Mesothelial cell of epicardium (in vitro differentiated cells): ENCODE measurements around the gene C17orf78. TPM values are rescaled to one million over a fixed set of nuclear protein-coding genes. Genes with fewer than 3 reads are reported as not detected.

ENCODE experiments used
- DNase-seq, 2 experiments: peaks; one replicate each; pipeline ENCODE4 v3.0.0; 2021; ENCODE audit warnings: low spot score in 2 of 2; ENCODE audit not compliant: unreplicated experiment in 2 of 2
- H3K27ac Mint-ChIP-seq: 2 replicates; pipeline ENCODE4 v1.8.0; 2021; ENCODE audit warnings: mixed read lengths
- H3K27me3 Mint-ChIP-seq: 2 replicates; pipeline ENCODE4 v1.8.0; 2021; ENCODE audit warnings: low read depth, mixed read lengths
- H3K36me3 Mint-ChIP-seq: 2 replicates; pipeline ENCODE4 v1.8.0; 2021; ENCODE audit warnings: mixed read lengths
- H3K4me1 Mint-ChIP-seq: 2 replicates; pipeline ENCODE4 v1.8.0; 2021; ENCODE audit warnings: mixed read lengths
- H3K4me3 Mint-ChIP-seq: 2 replicates; pipeline ENCODE4 v1.8.0; 2021; ENCODE audit warnings: mild to moderate bottlenecking, moderate library complexity, mixed read lengths
- H3K9me3 Mint-ChIP-seq: 2 replicates; pipeline ENCODE4 v1.8.0; 2021; ENCODE audit warnings: mixed read lengths
- CTCF ChIP-seq: fragments of 200-600 bp; sonication (generic); IDR thresholded peaks from one replicate; pipeline ENCODE4 v1.5.0; 2021; ENCODE audit warnings: antibody characterized with exemption; ENCODE audit not compliant: unreplicated experiment
- total RNA-seq: library from RNA; stranded (reverse); gene quantifications from 3 replicates; pipeline ENCODE4 v1.2.1, GENCODE V29; 2021

The C17orf78 gene
- total RNA-seq, 1 donor from 2014 or later: not detected

GRCh38 chr17:37382056-37382455 lies 6.3 kb downstream of the C17orf78 start:
- no peak overlapping the region for H3K27ac Mint-ChIP-seq
- no peak overlapping the region for H3K4me3 Mint-ChIP-seq
- no peak for DNase-seq
- no peak for TF ChIP-seq CTCF
- H3K4me1 Mint-ChIP-seq: peaks cover 2% of the 10 kb centered on the region
- no peaks in the 10 kb centered on the region for H3K9me3 Mint-ChIP-seq
- no peaks in the 10 kb centered on the region for H3K36me3 Mint-ChIP-seq
- H3K27me3 Mint-ChIP-seq: no peaks in the 10 kb centered on the region

GRCh38 chr17:37384560-37385149 lies 8.9 kb downstream of the C17orf78 start:
- no peak for TF ChIP-seq CTCF
- H3K27me3 Mint-ChIP-seq: no peaks in the 10 kb centered on the region
- no peaks in the 10 kb centered on the region for H3K9me3 Mint-ChIP-seq
- peaks cover 2% of the 10 kb centered on the region for H3K4me1 Mint-ChIP-seq
- no peaks in the 10 kb centered on the region for H3K36me3 Mint-ChIP-seq
- no peak overlapping the region for H3K4me3 Mint-ChIP-seq
- no peak overlapping the region for H3K27ac Mint-ChIP-seq
- no peak for DNase-seq

GRCh38 chr17:37385474-37385990 lies 9.7 kb downstream of the C17orf78 start:
- Mint-ChIP-seq H3K4me1 (peaks cover 2% of the 10 kb centered on the region), H3K4me3 (no peak overlapping the region), H3K36me3 (no peaks in the 10 kb centered on the region), H3K9me3 (no peaks in the 10 kb centered on the region), H3K27ac (no peak overlapping the region), H3K27me3 (no peaks in the 10 kb centered on the region)
- DNase-seq: no peak
- TF ChIP-seq CTCF: no peak

- Mint-ChIP-seq H3K27me3 (no peaks in the 10 kb centered on the region), H3K4me1 (peaks cover 6% of the 10 kb centered on the region), H3K27ac (no peak overlapping the region), H3K4me3 (no peak overlapping the region), H3K9me3 (no peaks in the 10 kb centered on the region), H3K36me3 (no peaks in the 10 kb centered on the region)
- no peak for TF ChIP-seq CTCF
- DNase-seq: no peak
Observed at GRCh38 chr17:37386462-37386861, 10.7 kb downstream of the C17orf78 start.

GRCh38 chr17:37388266-37388665 lies 12.5 kb downstream of the C17orf78 start:
- Mint-ChIP-seq H3K9me3 (no peaks in the 10 kb centered on the region), H3K27ac (no peak overlapping the region), H3K27me3 (no peaks in the 10 kb centered on the region), H3K4me3 (no peak overlapping the region), H3K4me1 (peaks cover 16% of the 10 kb centered on the region), H3K36me3 (no peaks in the 10 kb centered on the region)
- TF ChIP-seq CTCF: no peak
- no peak for DNase-seq

- H3K9me3 Mint-ChIP-seq: no peaks in the 10 kb centered on the region
- H3K4me1 Mint-ChIP-seq: peaks cover 16% of the 10 kb centered on the region
- no peaks in the 10 kb centered on the region for H3K36me3 Mint-ChIP-seq
- no peak for DNase-seq
- TF ChIP-seq CTCF: no peak
- no peak overlapping the region for H3K27ac Mint-ChIP-seq
- no peaks in the 10 kb centered on the region for H3K27me3 Mint-ChIP-seq
- H3K4me3 Mint-ChIP-seq: no peak overlapping the region
Observed at GRCh38 chr17:37389160-37389559, 13.4 kb downstream of the C17orf78 start.
